ENCODE measurements around the gene LITAF. TPM values are rescaled to one million over a fixed set of nuclear protein-coding genes. Genes with fewer than 3 reads are reported as not detected.

LITAF gene
- total RNA-seq, 1 experiment from 2014 or later, result 84.2 TPM

GRCh38 chr16:11534262-11534661 lies 52.5 kb downstream of the LITAF start:
- Histone ChIP-seq H3K27me3 (ENCODE audit: insufficient read depth, low read length) (no peaks in the 10 kb centered on the region), H3K9me3 (ENCODE audit: control insufficient read depth in 1 of 2, insufficient read depth in 1 of 2, low read depth in 1 of 2, low read length in 2 of 2) (no peaks in the 10 kb centered on the region), H2AFZ (ENCODE audit: low read depth, low read length, poor library complexity, severe bottlenecking) (no peak overlapping the region), H3K36me3 (ENCODE audit: control insufficient read depth in 1 of 2, insufficient read depth in 2 of 2, low read length in 2 of 2) (no peaks in the 10 kb centered on the region), H3K9ac (ENCODE audit: low read length) (no peak overlapping the region), H3K4me3 (replicated peaks in 1 of 2; ENCODE audit: low read depth in 1 of 2, low read length in 2 of 2) (no peak overlapping the region), H3K4me2 (ENCODE audit: low read length) (no peak overlapping the region), H3K27ac (ENCODE audit: low read depth, low read length) (no peak overlapping the region), H3K79me2 (ENCODE audit: insufficient read depth, low read length) (no peaks in the 10 kb centered on the region), H4K20me1 (ENCODE audit: insufficient read depth) (no peaks in the 10 kb centered on the region), H3K9me2 (ENCODE audit: insufficient read depth) (no peaks in the 10 kb centered on the region), H3K4me1 (ENCODE audit: control insufficient read depth in 1 of 2, insufficient read depth in 2 of 2, low read length in 2 of 2) (peaks cover 5 to 10% of the 10 kb centered on the region in 2 experiments; a peak in 2 of 4 replicates)
- BruUV-seq (replicated peaks), result no TSS peak
- DNase-seq (ENCODE audit: low read depth, low spot score) (no peak), ATAC-seq (no peak)
- TF ChIP-seq EZH2phosphoT487 (IDR thresholded peaks at IDR 0.05; ENCODE audit: borderline replicate concordance), result no peak
- no peak for TF ChIP-seq MAX (IDR thresholded peaks at IDR 0.05)
- TF ChIP-seq, protein P1, sequence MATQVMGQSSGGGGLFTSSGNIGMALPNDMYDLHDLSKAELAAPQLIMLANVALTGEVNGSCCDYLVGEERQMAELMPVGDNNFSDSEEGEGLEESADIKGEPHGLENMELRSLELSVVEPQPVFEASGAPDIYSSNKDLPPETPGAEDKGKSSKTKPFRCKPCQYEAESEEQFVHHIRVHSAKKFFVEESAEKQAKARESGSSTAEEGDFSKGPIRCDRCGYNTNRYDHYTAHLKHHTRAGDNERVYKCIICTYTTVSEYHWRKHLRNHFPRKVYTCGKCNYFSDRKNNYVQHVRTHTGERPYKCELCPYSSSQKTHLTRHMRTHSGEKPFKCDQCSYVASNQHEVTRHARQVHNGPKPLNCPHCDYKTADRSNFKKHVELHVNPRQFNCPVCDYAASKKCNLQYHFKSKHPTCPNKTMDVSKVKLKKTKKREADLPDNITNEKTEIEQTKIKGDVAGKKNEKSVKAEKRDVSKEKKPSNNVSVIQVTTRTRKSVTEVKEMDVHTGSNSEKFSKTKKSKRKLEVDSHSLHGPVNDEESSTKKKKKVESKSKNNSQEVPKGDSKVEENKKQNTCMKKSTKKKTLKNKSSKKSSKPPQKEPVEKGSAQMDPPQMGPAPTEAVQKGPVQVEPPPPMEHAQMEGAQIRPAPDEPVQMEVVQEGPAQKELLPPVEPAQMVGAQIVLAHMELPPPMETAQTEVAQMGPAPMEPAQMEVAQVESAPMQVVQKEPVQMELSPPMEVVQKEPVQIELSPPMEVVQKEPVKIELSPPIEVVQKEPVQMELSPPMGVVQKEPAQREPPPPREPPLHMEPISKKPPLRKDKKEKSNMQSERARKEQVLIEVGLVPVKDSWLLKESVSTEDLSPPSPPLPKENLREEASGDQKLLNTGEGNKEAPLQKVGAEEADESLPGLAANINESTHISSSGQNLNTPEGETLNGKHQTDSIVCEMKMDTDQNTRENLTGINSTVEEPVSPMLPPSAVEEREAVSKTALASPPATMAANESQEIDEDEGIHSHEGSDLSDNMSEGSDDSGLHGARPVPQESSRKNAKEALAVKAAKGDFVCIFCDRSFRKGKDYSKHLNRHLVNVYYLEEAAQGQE (IDR thresholded peaks at IDR 0.05; ENCODE audit: low read depth), result no peak
- no peak for TF ChIP-seq POLR2A (IDR thresholded peaks at IDR 0.05; ENCODE audit: borderline replicate concordance, extremely low read depth, insufficient read depth, insufficient read length)
- TF ChIP-seq, protein P2, sequence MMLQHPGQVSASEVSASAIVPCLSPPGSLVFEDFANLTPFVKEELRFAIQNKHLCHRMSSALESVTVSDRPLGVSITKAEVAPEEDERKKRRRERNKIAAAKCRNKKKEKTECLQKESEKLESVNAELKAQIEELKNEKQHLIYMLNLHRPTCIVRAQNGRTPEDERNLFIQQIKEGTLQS (IDR thresholded peaks at IDR 0.05), result no peak
- no peak for TF ChIP-seq ZNF274 (IDR thresholded peaks at IDR 0.05; ENCODE audit: low read depth, low read length)
- no peak for TF ChIP-seq JUND (IDR thresholded peaks at IDR 0.05)
- TF ChIP-seq CBX3 (IDR thresholded peaks at IDR 0.05; ENCODE audit: low read depth), result no peak
- TF ChIP-seq EGR1 (IDR thresholded peaks at IDR 0.05; ENCODE audit: low read depth), result no peak
- no peak for TF ChIP-seq CEBPB (IDR thresholded peaks at IDR 0.05; ENCODE audit: low read depth)
- TF ChIP-seq RAD21 (IDR thresholded peaks at IDR 0.05; ENCODE audit: low read depth), result no peak
- no peak for TF ChIP-seq SRF (IDR thresholded peaks at IDR 0.05; ENCODE audit: low read depth)
- no peak for TF ChIP-seq YY1 (IDR thresholded peaks at IDR 0.05; ENCODE audit: extremely low read depth, insufficient replicate concordance, low read depth, low read length)
- CTCF ChIA-PET, result interaction anchor here (0.5 kb wide), 1 partner anchor 279 kb away, joined by 3 read pairs; no protein-coding TSS in a partner anchor
- RAD21 ChIA-PET (ENCODE audit: low non-redundant PET in 1 of 2, low total read pairs in 2 of 2, uncharacterized antibody in 2 of 2, unreplicated experiment in 2 of 2), result no interaction called here
- intact Hi-C loops (cut with micrococcal nuclease), result no loop called here
- POLR2A ChIA-PET, result interaction anchor here (0.6 kb wide), 1 partner anchor 33 kb away, joined by 3 read pairs; no protein-coding TSS in a partner anchor

All from HCT116 (cell line).